Measurements from ENCODE around the gene SLC35E4.

- TF ChIP-seq EP300 (IDR thresholded peaks at IDR 0.05) (no peak), CTCF (IDR thresholded peaks at IDR 0.05) (no peak), POLR2AphosphoS5 (IDR thresholded peaks at IDR 0.05) (no peak), POLR2A (IDR thresholded peaks at IDR 0.05; ENCODE audit: low read depth) (no peak)
Observed at GRCh38 chr22:30596886-30597285, 38.7 kb upstream of the SLC35E4 start.
